NT2/D1 (cell line): ENCODE results near the gene TGFBI.

Experiments
- SUZ12 ChIP-seq: IDR thresholded peaks from 2 replicates; pipeline ENCODE4 v1.6.1; 2011; ENCODE audit not compliant: insufficient read length, insufficient read depth; ENCODE audit errors: extremely low read depth
- YY1 ChIP-seq: IDR thresholded peaks from 2 replicates; pipeline ENCODE4 v1.6.1; 2011; ENCODE audit not compliant: insufficient read length, insufficient read depth
- ZNF274 ChIP-seq: IDR thresholded peaks from 2 replicates; pipeline ENCODE4 v1.6.1; 2011; ENCODE audit warnings: mild to moderate bottlenecking, low read depth, low read length

GRCh38 chr5:136043968-136044610 lies 15.3 kb downstream of the TGFBI start:
- no peak for TF ChIP-seq ZNF274
- TF ChIP-seq YY1 = no peak
- TF ChIP-seq SUZ12 = no peak
